PC-3 (cell line): ENCODE results near the gene OR6Q1. TPM values are rescaled to one million over a fixed set of nuclear protein-coding genes. Genes with fewer than 3 reads are reported as not detected.

Experiments
- ATAC-seq: fragments of 200-7000 bp; cut with Tn5 transposase; 2 replicates; pipeline ENCODE4 v1.9.1; 2020; ENCODE audit warnings: mild to moderate bottlenecking, moderate library complexity
- BruUV-seq: library from RNA; stranded (reverse); fragments of 400-500 nt; replicated peaks from 2 replicates; lab custom pipeline; 2021; lab: Mats Ljungman, UMichigan
- CTCF ChIA-PET: fragments of 300-600 bp; sonication (Branson Sonifier 250); formaldehyde crosslinking; loops from one replicate; lab custom pipeline; 2022; ENCODE audit warnings: antibody characterized with exemption; lab: Charles Lee
- POLR2A ChIA-PET: fragments of 300-600 bp; sonication (Branson Sonifier 250); formaldehyde crosslinking; loops from one replicate; lab custom pipeline; 2022; ENCODE audit warnings: antibody characterized with exemption; ENCODE audit not compliant: unreplicated experiment; lab: Charles Lee
- DNase-seq: peaks from one replicate; pipeline ENCODE4 v3.0.0-alpha.2; 2015
- H2AFZ ChIP-seq: fragments of 300-600 bp; sonication (generic); 2 replicates; pipeline ENCODE4 v1.6.0; 2016; ENCODE audit warnings: antibody characterized with exemption, low read length
- H3F3A ChIP-seq: fragments of 300-600 bp; sonication (generic); one replicate; pipeline ENCODE4 v1.6.0; 2017; ENCODE audit warnings: antibody characterized with exemption, low read length, control low read depth, mild to moderate bottlenecking; ENCODE audit not compliant: unreplicated experiment
- H3K27ac ChIP-seq: fragments of 300-600 bp; sonication (generic); 2 replicates; pipeline ENCODE4 v1.5.1; 2016; ENCODE audit warnings: mild to moderate bottlenecking, low read length
- H3K27me3 ChIP-seq: fragments of 300-600 bp; sonication (generic); 2 replicates; pipeline ENCODE4 v1.6.1; 2016; ENCODE audit warnings: low read length, mixed read lengths
- H3K36me3 ChIP-seq: fragments of 300-600 bp; sonication (generic); 2 replicates; pipeline ENCODE4 v1.6.1; 2016; ENCODE audit warnings: low read depth, mixed run types, low read length, mixed read lengths
- H3K4me1 ChIP-seq: fragments of 300-600 bp; sonication (generic); 2 replicates; pipeline ENCODE4 v1.5.1; 2016; ENCODE audit warnings: low read length; ENCODE audit not compliant: insufficient read depth
- H3K4me2 ChIP-seq: fragments of 300-600 bp; sonication (generic); 2 replicates; pipeline ENCODE4 v1.6.0; 2016; ENCODE audit warnings: low read length
- H3K4me3 ChIP-seq: fragments of 300-600 bp; sonication (generic); 2 replicates; pipeline ENCODE4 v1.5.1; 2016; ENCODE audit warnings: mild to moderate bottlenecking, low read length, mixed read lengths
- H3K79me2 ChIP-seq: fragments of 300-600 bp; sonication (generic); 2 replicates; pipeline ENCODE4 v1.6.1; 2017; ENCODE audit warnings: low read length, mixed read lengths
- H3K9ac ChIP-seq: fragments of 300-600 bp; sonication (generic); 2 replicates; pipeline ENCODE4 v1.6.0; 2016; ENCODE audit warnings: mild to moderate bottlenecking, low read length
- H3K9me2 ChIP-seq: fragments of 300-600 bp; sonication (generic); replicated peaks from 2 replicates; pipeline ENCODE4 v1.6.1; 2016; ENCODE audit warnings: mixed run types, low read length, mixed read lengths
- H3K9me3 ChIP-seq: fragments of 300-600 bp; sonication (generic); 2 replicates; pipeline ENCODE4 v1.6.1; 2016; ENCODE audit warnings: low read length, mixed read lengths
- H4K20me1 ChIP-seq: fragments of 300-600 bp; sonication (generic); 2 replicates; pipeline ENCODE4 v1.6.1; 2016; ENCODE audit warnings: low read length, mixed read lengths
- CTCF ChIP-seq: fragments of 300-600 bp; sonication (generic); conservative IDR thresholded peaks from 2 replicates; pipeline ENCODE4 v1.5.1; 2017; ENCODE audit warnings: antibody characterized with exemption, low read depth, mild to moderate bottlenecking, low read length
- EZH2 ChIP-seq: fragments of 300-600 bp; sonication (generic); IDR thresholded peaks from one replicate; pipeline ENCODE4 v1.6.1; 2017; ENCODE audit warnings: antibody characterized with exemption, mild to moderate bottlenecking, low read length; ENCODE audit not compliant: unreplicated experiment
- EZH2phosphoT487 ChIP-seq: fragments of 300-600 bp; sonication (generic); IDR thresholded peaks from 2 replicates; pipeline ENCODE4 v1.6.1; 2018; ENCODE audit warnings: mild to moderate bottlenecking, antibody characterized with exemption, low read length, borderline replicate concordance
- intact Hi-C: fragments of 100-400 bp; cut with micrococcal nuclease; formaldehyde crosslinking; loops from 2 replicates; pipeline ENCODE4 v1.9.0; 2023
- total RNA-seq: library from RNA; depleted of rRNA; stranded (reverse); fragments of >200 nt; gene quantifications from 2 replicates; pipeline ENCODE4 v1.2.3, GENCODE V29; 2014

The OR6Q1 gene
- total RNA-seq, 1 experiment from 2014 or later = not detected

- no peak for DNase-seq
- BruUV-seq = no TSS peak
- POLR2A ChIA-PET = no interaction called here
These were observed 3.7 kb downstream of the OR6Q1 start for GRCh38 chr11:58034471-58034870.

DNA sequence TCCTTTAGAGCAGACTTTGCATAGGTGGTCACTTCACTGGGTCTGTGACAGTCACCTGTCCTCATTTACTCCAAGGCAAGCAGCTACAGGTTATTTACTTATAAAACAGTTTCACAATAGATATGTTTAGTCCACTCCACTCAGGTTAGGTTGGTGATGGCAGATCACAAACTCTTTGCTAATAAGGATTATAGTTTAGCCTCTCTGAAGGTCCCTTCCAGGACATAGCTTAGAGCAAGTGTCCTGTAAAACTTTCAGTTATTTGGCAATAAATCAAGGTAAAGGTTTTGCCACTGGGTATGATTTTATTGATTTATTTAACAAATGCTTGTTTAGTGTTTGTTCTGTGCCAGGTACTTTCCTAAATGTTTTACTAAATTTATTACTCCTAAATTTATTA lies 8.8 kb downstream of the OR6Q1 start:
- Histone ChIP-seq H3K79me2 (no peaks in the 10 kb centered on the region), H3K27ac (no peak overlapping the region), H2AFZ (no peak overlapping the region), H3K9me2 (no peaks in the 10 kb centered on the region), H3K4me2 (no peak overlapping the region), H3K9me3 (0 out of 2 replicates have a peak, but pooled peaks cover 6% of the 10 kb centered on the region), H4K20me1 (no peaks in the 10 kb centered on the region), H3K9ac (no peak overlapping the region), H3K36me3 (no peaks in the 10 kb centered on the region), H3F3A (no peaks in the 10 kb centered on the region), H3K4me3 (no peak overlapping the region), H3K4me1 (no peaks in the 10 kb centered on the region), H3K27me3 (peaks cover 24% of the 10 kb centered on the region)
- ATAC-seq (no peak), DNase-seq (no peak)
- ChIA-PET POLR2A (no interaction called here), CTCF (no interaction called here)
- intact Hi-C loops = no loop called here
- no TSS peak for BruUV-seq
- no peak for TF ChIP-seq CTCF
- TF ChIP-seq EZH2phosphoT487 = no peak
- no peak for TF ChIP-seq EZH2

More at GRCh38 chr11:58034471-58034870, 3.7 kb downstream of the OR6Q1 start:
- H3K9me2 ChIP-seq = no peaks in the 10 kb centered on the region
- H3K79me2 ChIP-seq = no peaks in the 10 kb centered on the region
- no peak overlapping the region for H3K4me2 ChIP-seq
- 0 out of 2 replicates have a peak, but pooled peaks cover 6% of the 10 kb centered on the region for H3K9me3 ChIP-seq
- intact Hi-C loops = no loop called here
- H3K36me3 ChIP-seq = no peaks in the 10 kb centered on the region
- no peak for TF ChIP-seq EZH2
- CTCF ChIA-PET = no interaction called here
- peaks cover 4% of the 10 kb centered on the region; the same call in 1 of the 2 replicates for H3K27me3 ChIP-seq
- no peak overlapping the region for H2AFZ ChIP-seq
- no peaks in the 10 kb centered on the region for H3F3A ChIP-seq
- H3K4me1 ChIP-seq = no peaks in the 10 kb centered on the region
- H4K20me1 ChIP-seq = no peaks in the 10 kb centered on the region
- no peak for ATAC-seq
- H3K9ac ChIP-seq = no peak overlapping the region
- no peak overlapping the region for H3K27ac ChIP-seq
- no peak overlapping the region for H3K4me3 ChIP-seq

DNA sequence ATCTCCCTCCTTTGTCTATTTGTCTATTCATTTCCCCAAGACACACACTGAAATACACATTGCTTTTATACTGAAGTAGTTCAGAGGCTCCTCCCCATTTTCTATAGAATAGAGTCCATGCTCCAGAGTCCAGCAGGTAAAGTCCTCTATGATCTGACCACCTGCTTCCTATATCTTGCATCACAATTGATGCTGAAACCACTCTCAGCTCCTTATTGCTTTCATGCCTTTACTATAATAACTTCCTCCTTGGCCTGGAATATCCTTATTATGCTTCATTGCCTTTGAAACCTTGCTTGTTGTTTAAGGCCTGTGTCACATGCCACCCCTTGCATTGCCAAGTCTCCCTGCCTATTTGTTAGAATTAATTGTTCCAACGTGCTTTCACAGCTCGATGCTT lies 12.6 kb downstream of the OR6Q1 start:
- CTCF ChIA-PET = no interaction called here
- no peak for TF ChIP-seq EZH2
- TF ChIP-seq CTCF = no peak
- no peak for TF ChIP-seq EZH2phosphoT487
- Histone ChIP-seq H3K36me3 (no peaks in the 10 kb centered on the region), H3K27me3 (peaks cover 54% of the 10 kb centered on the region), H3K4me3 (no peak overlapping the region), H2AFZ (no peak overlapping the region), H3F3A (no peaks in the 10 kb centered on the region), H3K4me2 (no peak overlapping the region), H3K9ac (no peak overlapping the region), H3K27ac (no peak overlapping the region), H3K79me2 (no peaks in the 10 kb centered on the region), H3K9me3 (no peaks in the 10 kb centered on the region), H4K20me1 (no peaks in the 10 kb centered on the region), H3K4me1 (no peaks in the 10 kb centered on the region), H3K9me2 (no peaks in the 10 kb centered on the region)
- ATAC-seq = no peak
- intact Hi-C loops = no loop called here
- DNase-seq = no peak
- BruUV-seq = no TSS peak
- POLR2A ChIA-PET = no interaction called here
